ENCODE results near the gene NDC80.
"Not testable (repeated sequence)": the region's sequence is repeated elsewhere in the genome, so short reads cannot be mapped to it uniquely, and the experiment has no call there.

GRCh38 chr18:2541925-2542563, 29.3 kb upstream of the NDC80 start:
- TF ChIP-seq CTCF (IDR thresholded peaks at IDR 0.05) = peak; percentile 20 to 62 (median 42)
- TF ChIP-seq POLR2A, EP300 (IDR thresholded peaks at IDR 0.05): not testable (repeated sequence)
